ENCODE data around the gene GNAL.
"Not testable (repeated sequence)": the region's sequence is repeated elsewhere in the genome, so short reads cannot be mapped to it uniquely, and the experiment has no call there.

The GNAL gene

GRCh38 chr18:11821643-11822237 is 132.7 kb downstream of the GNAL start:
- no peak for DNase-seq
- in situ Hi-C loops (cut with MboI; ENCODE audit: low pct_unique_long_range_greater_than_20kb, low sequenced_read_pairs) = no loop called here

GRCh38 chr18:11823545-11823944 is 134.5 kb downstream of the GNAL start:
- no peak for DNase-seq
- in situ Hi-C loops (cut with MboI; ENCODE audit: low pct_unique_long_range_greater_than_20kb, low sequenced_read_pairs) = no loop called here

GRCh38 chr18:11826836-11827235 is 137.8 kb downstream of the GNAL start:
- DNase-seq = no peak
- in situ Hi-C loops (cut with MboI; ENCODE audit: low pct_unique_long_range_greater_than_20kb, low sequenced_read_pairs) = no loop called here

- no peak for DNase-seq
- in situ Hi-C loops (cut with MboI; ENCODE audit: low pct_unique_long_range_greater_than_20kb, low sequenced_read_pairs) = no loop called here
These were observed 139.8 kb downstream of the GNAL start for GRCh38 chr18:11828786-11829432.

GRCh38 chr18:11830585-11830984 is 141.5 kb downstream of the GNAL start:
- in situ Hi-C loops (cut with MboI; ENCODE audit: low pct_unique_long_range_greater_than_20kb, low sequenced_read_pairs) = no loop called here
- DNase-seq = no peak

GRCh38 chr18:11831921-11832320 is 142.9 kb downstream of the GNAL start:
- in situ Hi-C loops (cut with MboI; ENCODE audit: low pct_unique_long_range_greater_than_20kb, low sequenced_read_pairs) = no loop called here

GRCh38 chr18:11834772-11835171 is 145.7 kb downstream of the GNAL start:
- in situ Hi-C loops (cut with MboI; ENCODE audit: low pct_unique_long_range_greater_than_20kb, low sequenced_read_pairs) = no loop called here
- DNase-seq = no peak

More at GRCh38 chr18:11831921-11832320, 142.9 kb downstream of the GNAL start:
- no peak for DNase-seq

- DNase-seq = no peak
- in situ Hi-C loops (cut with MboI; ENCODE audit: low pct_unique_long_range_greater_than_20kb, low sequenced_read_pairs) = no loop called here
These were observed 150.5 kb downstream of the GNAL start for GRCh38 chr18:11839556-11839955.

- no peak for DNase-seq
- in situ Hi-C loops (cut with MboI; ENCODE audit: low pct_unique_long_range_greater_than_20kb, low sequenced_read_pairs) = no loop called here
These were observed 151.4 kb downstream of the GNAL start for GRCh38 chr18:11840493-11840892.

- no peak for DNase-seq
- in situ Hi-C loops (cut with MboI; ENCODE audit: low pct_unique_long_range_greater_than_20kb, low sequenced_read_pairs) = no loop called here
These were observed 153.5 kb downstream of the GNAL start for GRCh38 chr18:11842562-11842961.

GRCh38 chr18:11844436-11844835 is 155.4 kb downstream of the GNAL start:
- in situ Hi-C loops (cut with MboI; ENCODE audit: low pct_unique_long_range_greater_than_20kb, low sequenced_read_pairs) = no loop called here
- DNase-seq = no peak

- DNase-seq = no peak
- in situ Hi-C loops (cut with MboI; ENCODE audit: low pct_unique_long_range_greater_than_20kb, low sequenced_read_pairs) = no loop called here
These were observed 156.6 kb downstream of the GNAL start for GRCh38 chr18:11845654-11846053.

GRCh38 chr18:11847811-11848210 is 158.7 kb downstream of the GNAL start:
- in situ Hi-C loops (cut with MboI; ENCODE audit: low pct_unique_long_range_greater_than_20kb, low sequenced_read_pairs) = no loop called here
- no peak for DNase-seq

GRCh38 chr18:11849279-11849678 is 160.2 kb downstream of the GNAL start:
- in situ Hi-C loops (cut with MboI; ENCODE audit: low pct_unique_long_range_greater_than_20kb, low sequenced_read_pairs) = no loop called here

GRCh38 chr18:11849841-11850634 is 161.0 kb downstream of the GNAL start:
- in situ Hi-C loops (cut with MboI; ENCODE audit: low pct_unique_long_range_greater_than_20kb, low sequenced_read_pairs) = no loop called here
- peak; percentile 71 for DNase-seq

More at GRCh38 chr18:11849279-11849678, 160.2 kb downstream of the GNAL start:
- DNase-seq = no peak

GRCh38 chr18:11850821-11851145 is 161.7 kb downstream of the GNAL start:
- in situ Hi-C loops (cut with MboI; ENCODE audit: low pct_unique_long_range_greater_than_20kb, low sequenced_read_pairs) = no loop called here
- DNase-seq = no peak

GRCh38 chr18:11851146-11851805 is 162.2 kb downstream of the GNAL start, which contains the start of gene CHMP1B:
CHMP1B (plus strand) TSS chr18:11851413; CDS start chr18:11851512, 99 bp downstream.
- in situ Hi-C loops (cut with MboI; ENCODE audit: low pct_unique_long_range_greater_than_20kb, low sequenced_read_pairs) = no loop called here
- peak; percentile 98 for DNase-seq

GRCh38 chr18:11851806-11852337 is 162.8 kb downstream of the GNAL start:
- in situ Hi-C loops (cut with MboI; ENCODE audit: low pct_unique_long_range_greater_than_20kb, low sequenced_read_pairs) = no loop called here
- peak; percentile 47 for DNase-seq

- DNase-seq; in situ Hi-C loops (cut with MboI; ENCODE audit: low pct_unique_long_range_greater_than_20kb, low sequenced_read_pairs): not testable (repeated sequence)
These were observed 165.5 kb downstream of the GNAL start for GRCh38 chr18:11854554-11854953.
